Right lobe of liver (tissue), 6 donors: Measurements from ENCODE around the gene SLC29A3. TPM values are rescaled to one million over a fixed set of nuclear protein-coding genes. Genes with fewer than 3 reads are reported as not detected.
A peak's percentile ranks its signal among the peaks of the same experiment; 100 is the strongest.

Source experiments
- ATAC-seq, 4 donors: fragments of 200-7000 bp; cut with Tn5 transposase; one replicate each; pipeline ENCODE4 v1.9.1; 2020; ENCODE audit warnings: mild to moderate bottlenecking in 4 of 4, moderate library complexity in 4 of 4
- DNase-seq, 3 donors: peaks; one replicate each; pipeline ENCODE4 v3.0.0-alpha.2; 2020
- H3K27ac ChIP-seq, 3 donors: fragments of 200-600 bp; one replicate each; pipeline ENCODE4 v1.8.0; 2022
- H3K27me3 ChIP-seq, 2 donors: fragments of 200-600 bp; one replicate each; pipeline ENCODE4 v1.8.0; 2022
- H3K36me3 ChIP-seq, 4 donors: fragments of 200-600 bp; sonication (generic) in 1 of 4; one replicate each; pipeline versions ENCODE4 v1.5.1 to v1.8.0; 2017 to 2022; ENCODE audit warnings: control low read depth in 1 of 4
- H3K4me1 ChIP-seq, 4 donors: fragments of 200-600 bp; sonication (generic) in 1 of 4; one replicate each; pipeline versions ENCODE4 v1.5.1 to v1.8.0; 2017 to 2022; ENCODE audit warnings: control low read depth in 1 of 4
- H3K4me3 ChIP-seq, 3 donors: fragments of 200-600 bp; one replicate each; pipeline ENCODE4 v1.8.0; 2022
- H3K9me3 ChIP-seq, 4 donors: fragments of 200-600 bp; sonication (generic) in 1 of 4; one replicate each; pipeline versions ENCODE4 v1.5.1 to v1.8.0; 2017 to 2022; ENCODE audit warnings: control low read depth in 1 of 4
- CTCF ChIP-seq, 4 donors: fragments of 200-600 bp in 3 of 4; fragments of 450-650 bp in 1 of 4; IDR thresholded peaks; one replicate each; pipeline versions ENCODE4 v1.5.1 to v1.8.0; 2016 to 2022; ENCODE audit warnings: antibody characterized with exemption in 4 of 4, mild to moderate bottlenecking in 2 of 4
- POLR2A ChIP-seq: fragments of 450-650 bp; IDR thresholded peaks from one replicate; pipeline ENCODE4 v1.6.1; 2017; ENCODE audit warnings: antibody characterized with exemption, mild to moderate bottlenecking
- WGBS: methylation state at CpG from one replicate; pipeline ENCODE4 v1.1.6; 2018; ENCODE audit warnings: low coverage, low lambda C conversion rate; ENCODE audit not compliant: insufficient coverage; ENCODE audit errors: missing lambda C conversion rate; 5-methylcytosine and 5-hydroxymethylcytosine counted together
- intact Hi-C, 2 donors: fragments of 100-400 bp; cut with DNase I; formaldehyde crosslinking; loops; one replicate each; pipeline versions ENCODE4 v1.11.2 to v1.14.1; 2022
- total RNA-seq, 6 experiments: library from RNA; depleted of rRNA in 2 of 6; stranded (reverse); fragments of >200 nt in 2 of 6; fragmentation: NEBNext Ultra II Directional in 3 of 6; extraction: Animal tissue kit (Norgen Biotek cat#: 25700) in 3 of 6; gene quantifications; one replicate each; pipeline versions ENCODE4 v1.1.0 to v1.2.4, GENCODE V29; 2016 to 2023
- donor health status: DM: no; HTN: yes; CAD: no.
- donor health status: DM: no; HTN: no; CAD: no.
- donor health status: DM: no; HTN: no; CAD: no.
- donor health status: DM: no; HTN: yes; CAD: no.
- donor health status: DM: no; HTN: yes; CAD: no.

The SLC29A3 gene
- total RNA-seq, 6 experiments from 2014 or later = 5.7 to 17.4 (median 7.7) TPM

GRCh38 chr10:71289421-71290130 lies 29.5 kb upstream of the SLC29A3 start:
- Histone ChIP-seq H3K4me1 (peaks cover 0 to 50% (median 14%) of the 10 kb centered on the region in 4 donors), H3K9me3 (no peaks in the 10 kb centered on the region), H3K27ac (no peak overlapping the region), H3K4me3 (no peak overlapping the region), H3K36me3 (no peaks in the 10 kb centered on the region), H3K27me3 (no peaks in the 10 kb centered on the region)
- intact Hi-C loops = loop anchor here in 1 of 2 donors (10.0 kb wide), 1 partner anchor 355 kb away; no protein-coding TSS in a partner anchor
- no peak for TF ChIP-seq POLR2A
- no peak for TF ChIP-seq CTCF (IDR thresholded peaks at IDR 0.05)
- DNase-seq = peak in 1 of 3 donors; percentile 44
- ATAC-seq = no peak
- WGBS = 71% methylated on average over 8 of the region's 12 CpGs

- Histone ChIP-seq H3K4me3 (no peak overlapping the region), H3K27me3 (no peaks in the 10 kb centered on the region), H3K27ac (peak overlapping the region in 1 of 3 donors; percentile 42), H3K9me3 (no peaks in the 10 kb centered on the region), H3K4me1 (peaks cover 0 to 50% (median 14%) of the 10 kb centered on the region in 4 donors), H3K36me3 (no peaks in the 10 kb centered on the region)
- WGBS = 36% methylated on average over 2 of the region's 3 CpGs
- ATAC-seq (peak; percentile 45 to 63 (median 56)), DNase-seq (no peak)
- TF ChIP-seq CTCF (IDR thresholded peaks at IDR 0.05) = no peak
- TF ChIP-seq POLR2A = no peak
- intact Hi-C loops = no loop called here
These were observed 28.7 kb upstream of the SLC29A3 start for GRCh38 chr10:71290331-71290730.

GRCh38 chr10:71290806-71291527 lies 28.1 kb upstream of the SLC29A3 start:
- Histone ChIP-seq H3K9me3 (no peaks in the 10 kb centered on the region), H3K4me1 (peaks cover 0 to 50% (median 14%) of the 10 kb centered on the region in 4 donors), H3K27ac (peak overlapping the region in 1 of 3 donors; percentile 42), H3K27me3 (no peaks in the 10 kb centered on the region), H3K4me3 (no peak overlapping the region), H3K36me3 (no peaks in the 10 kb centered on the region)
- peak in 1 of 3 donors; percentile 54 for DNase-seq
- intact Hi-C loops = no loop called here
- no peak for ATAC-seq
- TF ChIP-seq POLR2A (no peak), CTCF (IDR thresholded peaks at IDR 0.05) (no peak)
- 67% methylated on average over 1 of the region's 26 CpGs for WGBS

GRCh38 chr10:71291528-71291900 lies 27.5 kb upstream of the SLC29A3 start:
- Histone ChIP-seq H3K27ac (no peak overlapping the region), H3K4me3 (no peak overlapping the region), H3K27me3 (no peaks in the 10 kb centered on the region), H3K9me3 (no peaks in the 10 kb centered on the region), H3K4me1 (peaks cover 0 to 50% (median 14%) of the 10 kb centered on the region in 4 donors), H3K36me3 (no peaks in the 10 kb centered on the region)
- TF ChIP-seq POLR2A (no peak), CTCF (IDR thresholded peaks at IDR 0.05) (no peak)
- intact Hi-C loops = no loop called here
- no CpG with 5 or more reads among the region's 13 CpGs for WGBS
- ATAC-seq (no peak), DNase-seq (peak in 1 of 3 donors; percentile 57)
